OCI-LY7 (cell line): ENCODE data around the gene MRPL41.

Source experiments
- EZH2phosphoT487 ChIP-seq: fragments of 200-600 bp; sonication (generic); IDR thresholded peaks from 2 replicates; pipeline ENCODE4 v1.6.1; 2018; ENCODE audit warnings: low read depth, borderline replicate concordance, mild to moderate bottlenecking, mixed run types, antibody characterized with exemption, low read length, moderate library complexity, mixed read lengths
- TF ChIP-seq, protein P1 (sequence below): fragments of 200-600 bp; sonication (generic); conservative IDR thresholded peaks from 2 replicates; pipeline ENCODE4 v1.5.1; 2014; ENCODE audit warnings: mild to moderate bottlenecking, antibody characterized with exemption, low read length, moderate library complexity, mixed read lengths

DNA sequence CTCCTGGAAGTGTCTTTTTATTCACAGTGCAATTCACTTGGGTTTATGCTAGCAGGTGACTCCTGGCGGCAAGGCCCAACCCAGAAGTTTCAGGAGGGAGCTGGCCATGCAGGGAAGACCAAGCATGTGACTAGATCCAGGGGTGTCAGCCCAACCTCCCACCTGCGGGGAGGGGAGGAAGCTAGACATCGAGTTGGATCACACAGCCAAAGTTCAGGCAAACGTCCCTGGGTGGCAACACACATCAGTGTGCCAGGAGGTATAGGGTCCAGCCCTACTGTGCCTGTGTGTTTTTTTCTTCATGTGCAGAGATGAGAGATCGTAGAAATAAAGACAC, 26.7 kb upstream of the MRPL41 start:
- TF ChIP-seq, protein P1, sequence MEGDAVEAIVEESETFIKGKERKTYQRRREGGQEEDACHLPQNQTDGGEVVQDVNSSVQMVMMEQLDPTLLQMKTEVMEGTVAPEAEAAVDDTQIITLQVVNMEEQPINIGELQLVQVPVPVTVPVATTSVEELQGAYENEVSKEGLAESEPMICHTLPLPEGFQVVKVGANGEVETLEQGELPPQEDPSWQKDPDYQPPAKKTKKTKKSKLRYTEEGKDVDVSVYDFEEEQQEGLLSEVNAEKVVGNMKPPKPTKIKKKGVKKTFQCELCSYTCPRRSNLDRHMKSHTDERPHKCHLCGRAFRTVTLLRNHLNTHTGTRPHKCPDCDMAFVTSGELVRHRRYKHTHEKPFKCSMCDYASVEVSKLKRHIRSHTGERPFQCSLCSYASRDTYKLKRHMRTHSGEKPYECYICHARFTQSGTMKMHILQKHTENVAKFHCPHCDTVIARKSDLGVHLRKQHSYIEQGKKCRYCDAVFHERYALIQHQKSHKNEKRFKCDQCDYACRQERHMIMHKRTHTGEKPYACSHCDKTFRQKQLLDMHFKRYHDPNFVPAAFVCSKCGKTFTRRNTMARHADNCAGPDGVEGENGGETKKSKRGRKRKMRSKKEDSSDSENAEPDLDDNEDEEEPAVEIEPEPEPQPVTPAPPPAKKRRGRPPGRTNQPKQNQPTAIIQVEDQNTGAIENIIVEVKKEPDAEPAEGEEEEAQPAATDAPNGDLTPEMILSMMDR = no peak
- TF ChIP-seq EZH2phosphoT487 = no peak
